HG03469 (cell line): Measurements from ENCODE around the gene ANKRD33B.
"Not testable (repeated sequence)": the region's sequence is repeated elsewhere in the genome, so short reads cannot be mapped to it uniquely, and the experiment has no call there.

Source experiments
- ATAC-seq: cut with Tn5 transposase; IDR thresholded peaks from one replicate; pipeline ENCODE4 v1.9.1; 2021; ENCODE audit warnings: mild to moderate bottlenecking, moderate library complexity, moderate number of reproducible peaks; ENCODE audit not compliant: unreplicated experiment

Gene ANKRD33B

GRCh38 chr5:10591159-10591558 lies 27.3 kb downstream of the ANKRD33B start:
- no peak for ATAC-seq

- no peak for ATAC-seq
Measured at GRCh38 chr5:10591966-10592365, 28.1 kb downstream of the ANKRD33B start.

- ATAC-seq: peak; percentile 39
Measured at GRCh38 chr5:10592601-10593000, 28.7 kb downstream of the ANKRD33B start.

- no peak for ATAC-seq
Measured at GRCh38 chr5:10593531-10594181, 29.8 kb downstream of the ANKRD33B start.

DNA sequence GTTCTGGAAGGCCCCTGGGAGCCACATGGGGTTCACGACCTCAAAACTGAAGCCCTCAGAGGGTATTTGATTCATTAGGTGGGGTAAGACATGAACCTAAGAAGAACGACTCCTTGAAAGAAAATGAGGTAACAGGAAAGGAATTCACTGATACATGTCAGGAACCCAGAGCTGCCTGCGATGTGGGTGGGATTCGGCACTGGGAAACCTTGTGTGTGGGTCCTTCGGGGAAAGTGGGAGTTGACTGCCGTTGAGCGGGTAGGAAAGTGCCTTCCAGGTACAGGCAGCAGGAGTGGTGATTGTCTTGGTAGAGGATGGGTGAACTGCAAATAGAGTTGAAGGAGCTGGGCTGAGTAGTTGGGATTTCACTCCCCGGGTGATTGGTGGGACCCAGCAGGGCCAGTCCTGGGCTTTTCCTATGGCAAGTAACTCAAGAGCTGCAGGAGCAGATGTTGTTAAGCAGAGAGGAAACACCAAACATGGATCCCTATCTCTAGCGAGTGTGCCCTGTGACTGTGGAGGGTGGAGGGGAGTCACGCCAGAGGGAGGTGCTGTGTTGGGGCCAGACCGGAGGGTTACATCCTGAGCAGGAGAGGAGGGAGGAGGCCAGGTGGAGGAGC lies 30.8 kb downstream of the ANKRD33B start:
- ATAC-seq: no peak

GRCh38 chr5:10595293-10595671 lies 31.4 kb downstream of the ANKRD33B start:
- ATAC-seq: no peak

GRCh38 chr5:10595672-10596309 lies 31.9 kb downstream of the ANKRD33B start:
- ATAC-seq: no peak

- ATAC-seq: no peak
Measured at GRCh38 chr5:10596310-10596703, 32.4 kb downstream of the ANKRD33B start.

DNA sequence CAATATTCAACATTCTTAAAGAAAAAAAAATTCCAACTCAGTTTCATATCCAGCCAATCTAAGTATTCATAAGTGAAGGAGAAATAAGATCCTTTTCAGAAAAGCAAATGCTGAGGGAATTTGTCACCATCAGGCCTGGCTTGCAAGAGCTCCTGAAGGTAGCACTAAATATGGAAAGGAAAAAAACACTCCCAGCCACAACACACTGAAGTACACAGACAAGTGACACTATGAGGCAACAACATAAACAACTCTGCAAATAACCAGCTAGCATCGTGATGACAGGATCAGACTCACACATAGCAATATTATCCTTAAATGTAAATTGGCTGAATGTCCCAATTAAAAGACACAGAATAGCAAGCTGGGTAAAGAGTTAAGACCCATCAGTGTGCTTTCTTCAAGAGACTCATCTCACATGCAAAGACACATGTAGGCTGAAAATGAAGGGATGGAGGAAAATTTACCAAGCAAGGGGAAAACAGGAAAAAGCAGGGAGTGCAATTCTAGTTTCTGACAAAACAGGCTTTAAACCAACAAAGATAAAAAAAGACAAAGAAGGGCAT lies 33.1 kb downstream of the ANKRD33B start:
- no peak for ATAC-seq

DNA sequence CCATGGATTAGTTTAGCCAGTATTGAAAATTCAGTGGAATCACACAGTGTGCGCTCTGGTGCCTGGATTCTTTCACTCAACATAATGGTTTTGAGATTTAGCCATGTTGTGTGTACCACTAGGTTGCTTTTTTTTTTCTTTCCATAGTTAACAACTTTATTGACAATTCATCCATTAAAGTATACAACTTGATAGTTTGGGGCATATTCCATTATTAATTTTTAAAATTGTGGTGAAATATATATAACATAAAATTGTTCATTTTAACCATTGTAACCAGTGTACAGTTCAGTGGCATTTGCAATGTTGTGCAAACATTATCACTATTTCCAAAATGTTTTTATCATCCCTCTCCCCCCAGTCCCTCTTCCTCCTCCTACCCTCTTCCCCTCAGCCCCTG lies 35.2 kb downstream of the ANKRD33B start:
- ATAC-seq: no peak

- no peak for ATAC-seq
Measured at GRCh38 chr5:10599862-10600284, 36.0 kb downstream of the ANKRD33B start.

- peak; percentile 51 for ATAC-seq
Measured at GRCh38 chr5:10600626-10601245, 36.9 kb downstream of the ANKRD33B start.

GRCh38 chr5:10601246-10602030 lies 37.6 kb downstream of the ANKRD33B start:
- peak; percentile 26 for ATAC-seq

DNA sequence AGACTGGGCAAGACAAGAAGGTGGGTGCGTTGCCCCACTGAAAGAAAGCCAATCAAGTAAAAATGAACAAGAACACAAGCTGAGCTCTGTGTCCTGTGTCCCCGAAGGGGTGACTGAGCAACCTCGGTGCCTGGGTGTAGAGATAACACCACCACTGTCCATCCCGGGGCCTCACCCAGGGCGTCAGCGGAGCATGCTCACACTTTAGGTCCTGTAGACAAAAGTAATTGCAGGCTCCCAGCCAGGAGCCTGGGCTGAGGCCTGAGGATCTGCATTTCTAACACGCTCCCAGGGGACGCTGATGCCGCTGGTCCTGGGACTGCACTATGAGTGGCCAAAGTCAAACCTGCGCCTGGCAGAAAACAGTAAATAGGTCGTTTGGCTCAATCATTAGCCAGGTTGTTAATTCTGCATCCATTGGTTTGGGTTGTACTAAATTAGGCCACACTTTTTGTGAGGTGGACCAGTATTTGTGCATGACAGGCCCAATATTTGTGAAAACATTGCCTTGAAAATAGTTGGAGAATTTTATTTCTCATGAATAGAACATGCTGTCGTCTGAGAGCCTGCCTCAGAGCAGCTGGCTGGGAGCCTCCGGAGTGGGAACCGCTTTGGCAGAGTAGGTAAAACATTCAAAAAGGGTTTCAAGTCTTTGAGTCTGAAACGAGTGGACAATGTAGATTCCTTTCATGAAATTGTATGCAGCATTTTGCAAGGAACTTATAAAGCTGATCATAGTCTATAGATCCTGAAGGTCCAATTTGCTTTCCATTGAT lies 38.3 kb downstream of the ANKRD33B start:
- ATAC-seq: no peak

DNA sequence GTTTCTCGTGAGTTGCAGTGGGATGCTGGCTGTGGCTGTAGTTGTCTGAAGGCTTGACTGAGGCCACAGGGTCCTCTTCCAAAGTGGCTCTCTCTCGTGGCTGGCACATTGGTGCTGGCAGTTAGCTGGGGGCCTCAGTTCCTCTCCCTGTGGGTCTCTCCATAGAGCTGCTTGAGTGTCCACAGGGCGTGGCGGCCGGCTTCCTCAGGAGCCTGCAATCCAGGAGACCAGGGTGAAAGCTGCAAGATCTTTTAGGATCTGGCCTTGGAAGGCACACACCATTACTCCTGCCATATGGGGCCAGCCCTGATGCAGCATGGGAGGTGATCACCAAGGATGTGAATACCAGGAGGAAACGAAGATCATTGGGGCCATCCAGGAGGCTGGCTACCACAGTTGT lies 41.1 kb downstream of the ANKRD33B start:
- no peak for ATAC-seq

GRCh38 chr5:10606632-10607022 lies 42.8 kb downstream of the ANKRD33B start:
- not testable (repeated sequence) for ATAC-seq

DNA sequence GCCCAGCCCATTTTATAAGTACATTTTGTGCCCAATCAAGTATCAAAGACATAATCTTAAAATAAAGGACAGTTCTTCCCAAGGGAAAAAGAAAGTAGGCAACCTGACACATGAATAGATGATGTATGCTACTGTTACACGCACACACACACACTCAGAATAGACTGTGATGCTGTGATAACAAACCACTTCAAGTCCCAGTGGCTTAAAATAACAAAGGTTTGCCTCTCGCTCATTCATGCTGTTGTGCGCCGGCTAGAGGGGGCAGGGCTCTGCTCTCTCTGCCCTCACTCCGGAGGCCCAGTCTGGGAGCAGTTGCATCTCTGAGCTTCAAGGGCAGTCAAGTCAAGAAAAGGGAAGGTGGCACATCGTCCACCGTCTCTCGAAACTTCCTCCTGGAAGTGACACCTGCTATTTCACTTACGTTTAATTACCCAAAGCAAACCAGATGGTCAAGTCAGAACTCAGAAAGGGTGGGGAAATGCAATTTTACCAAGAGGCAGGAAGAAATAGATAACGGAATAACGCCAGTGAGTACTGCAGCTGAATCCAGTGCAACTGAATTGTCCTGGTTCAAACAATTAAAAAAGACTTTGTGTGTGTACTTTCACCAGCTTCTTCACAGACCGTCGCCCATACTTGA lies 43.3 kb downstream of the ANKRD33B start:
- ATAC-seq: peak; percentile 79

GRCh38 chr5:10607666-10608073 lies 43.8 kb downstream of the ANKRD33B start:
- peak; percentile 42 for ATAC-seq

DNA sequence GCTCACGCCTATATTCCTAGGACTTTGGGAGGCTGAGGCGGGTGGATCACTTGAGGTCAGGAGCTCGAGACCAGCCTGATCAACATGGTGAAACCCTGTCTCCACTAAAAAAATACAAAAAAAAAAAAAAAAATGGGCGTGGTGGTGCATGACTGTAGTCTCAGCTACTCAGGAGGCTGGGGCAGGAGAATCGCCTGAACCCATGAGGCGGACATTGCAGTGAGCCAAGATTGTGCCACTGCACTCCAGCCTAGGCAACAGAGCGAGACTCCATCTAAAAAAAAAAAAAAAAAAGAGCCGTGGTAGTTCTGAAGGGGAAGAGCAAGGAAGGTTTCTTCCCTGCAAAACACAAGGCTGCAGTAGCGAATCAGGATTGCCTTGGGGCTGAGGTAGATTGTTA lies 44.2 kb downstream of the ANKRD33B start:
- not testable (repeated sequence) for ATAC-seq
